HG03521 (cell line): ENCODE data around the gene POU2AF2.
"Not testable (repeated sequence)": the region's sequence is repeated elsewhere in the genome, so short reads cannot be mapped to it uniquely, and the experiment has no call there.

Experiments
- ATAC-seq: cut with Tn5 transposase; IDR thresholded peaks from one replicate; pipeline ENCODE4 v1.9.1; 2021; ENCODE audit warnings: mild to moderate bottlenecking, moderate library complexity; ENCODE audit not compliant: unreplicated experiment

The POU2AF2 gene

GRCh38 chr11:111301004-111301841 is 55.7 kb downstream of the POU2AF2 start:
- ATAC-seq = no peak

- no peak for ATAC-seq
Observed at GRCh38 chr11:111301842-111302118, 56.3 kb downstream of the POU2AF2 start.

GRCh38 chr11:111302298-111302697 is 56.8 kb downstream of the POU2AF2 start:
- no peak for ATAC-seq

GRCh38 chr11:111303461-111303860 is 57.9 kb downstream of the POU2AF2 start:
- no peak for ATAC-seq

GRCh38 chr11:111305162-111305802 is 59.8 kb downstream of the POU2AF2 start:
- ATAC-seq = no peak

GRCh38 chr11:111305876-111306275 is 60.4 kb downstream of the POU2AF2 start:
- ATAC-seq = no peak

GRCh38 chr11:111306321-111306720 is 60.8 kb downstream of the POU2AF2 start:
- no peak for ATAC-seq

- no peak for ATAC-seq
Observed at GRCh38 chr11:111307472-111308108, 62.1 kb downstream of the POU2AF2 start.

- no peak for ATAC-seq
Observed at GRCh38 chr11:111308140-111308539, 62.6 kb downstream of the POU2AF2 start.

- no peak for ATAC-seq
Observed at GRCh38 chr11:111309215-111309915, 63.8 kb downstream of the POU2AF2 start.

GRCh38 chr11:111310088-111310487 is 64.6 kb downstream of the POU2AF2 start:
- ATAC-seq = no peak

GRCh38 chr11:111310723-111311122 is 65.2 kb downstream of the POU2AF2 start:
- no peak for ATAC-seq

- no peak for ATAC-seq
Observed at GRCh38 chr11:111312076-111312475, 66.6 kb downstream of the POU2AF2 start.

GRCh38 chr11:111319296-111319695 is 73.8 kb downstream of the POU2AF2 start:
- no peak for ATAC-seq

- ATAC-seq = not testable (repeated sequence)
Observed at GRCh38 chr11:111320199-111320598, 74.7 kb downstream of the POU2AF2 start.

GRCh38 chr11:111320728-111321568 is 75.4 kb downstream of the POU2AF2 start:
- no peak for ATAC-seq

- no peak for ATAC-seq
Observed at GRCh38 chr11:111322534-111322933, 77.0 kb downstream of the POU2AF2 start.

GRCh38 chr11:111324277-111324720 is 78.8 kb downstream of the POU2AF2 start:
- ATAC-seq = no peak

- no peak for ATAC-seq
Observed at GRCh38 chr11:111325259-111325658, 79.7 kb downstream of the POU2AF2 start.

- ATAC-seq = no peak
Observed at GRCh38 chr11:111326824-111327223, 81.3 kb downstream of the POU2AF2 start.
